Measurements from ENCODE around the gene HNRNPLL.

DNA sequence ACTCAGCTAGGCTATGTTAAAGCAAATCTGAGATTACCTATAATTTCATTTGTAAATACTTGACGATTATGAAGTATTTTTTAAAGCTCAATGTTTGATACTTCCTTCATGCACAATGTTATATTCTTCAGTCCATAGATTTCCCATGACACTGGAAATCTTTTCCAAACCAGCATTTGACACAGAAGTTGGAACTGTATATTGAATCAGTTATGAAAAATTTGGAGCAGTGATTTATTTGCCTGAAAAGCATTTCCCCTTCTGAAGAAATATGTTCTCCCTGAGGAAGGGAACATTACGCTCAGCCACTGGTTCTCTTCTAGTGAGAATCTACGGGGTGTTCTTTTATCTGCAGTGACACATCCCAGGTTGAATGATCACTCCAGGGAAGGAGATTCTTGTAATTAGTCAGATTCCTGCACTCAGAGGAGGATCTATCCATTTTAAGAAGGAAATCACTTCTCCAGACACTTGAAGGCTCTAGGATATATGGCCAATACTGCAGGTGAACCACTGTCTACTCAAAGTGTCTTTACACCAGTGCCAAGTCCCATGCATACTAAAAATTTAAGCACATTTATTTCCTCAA, 64.7 kb downstream of the HNRNPLL start:
- TF ChIP-seq, protein P1, sequence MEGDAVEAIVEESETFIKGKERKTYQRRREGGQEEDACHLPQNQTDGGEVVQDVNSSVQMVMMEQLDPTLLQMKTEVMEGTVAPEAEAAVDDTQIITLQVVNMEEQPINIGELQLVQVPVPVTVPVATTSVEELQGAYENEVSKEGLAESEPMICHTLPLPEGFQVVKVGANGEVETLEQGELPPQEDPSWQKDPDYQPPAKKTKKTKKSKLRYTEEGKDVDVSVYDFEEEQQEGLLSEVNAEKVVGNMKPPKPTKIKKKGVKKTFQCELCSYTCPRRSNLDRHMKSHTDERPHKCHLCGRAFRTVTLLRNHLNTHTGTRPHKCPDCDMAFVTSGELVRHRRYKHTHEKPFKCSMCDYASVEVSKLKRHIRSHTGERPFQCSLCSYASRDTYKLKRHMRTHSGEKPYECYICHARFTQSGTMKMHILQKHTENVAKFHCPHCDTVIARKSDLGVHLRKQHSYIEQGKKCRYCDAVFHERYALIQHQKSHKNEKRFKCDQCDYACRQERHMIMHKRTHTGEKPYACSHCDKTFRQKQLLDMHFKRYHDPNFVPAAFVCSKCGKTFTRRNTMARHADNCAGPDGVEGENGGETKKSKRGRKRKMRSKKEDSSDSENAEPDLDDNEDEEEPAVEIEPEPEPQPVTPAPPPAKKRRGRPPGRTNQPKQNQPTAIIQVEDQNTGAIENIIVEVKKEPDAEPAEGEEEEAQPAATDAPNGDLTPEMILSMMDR (IDR thresholded peaks at IDR 0.05), result no peak
- no peak for TF ChIP-seq POLR2A (IDR thresholded peaks at IDR 0.05)

All from esophagus squamous epithelium (tissue), 4 donors.